ENCODE results near the gene KCNRG. TPM values are rescaled to one million over a fixed set of nuclear protein-coding genes. Genes with fewer than 3 reads are reported as not detected.

Gene KCNRG
- total RNA-seq: under 1 TPM; 0.22 to 0.42 TPM
- polyA plus RNA-seq: 0.44 TPM

GRCh38 chr13:50015258-50015657, at the start of gene KCNRG:
TSS of gene KCNRG (plus strand) at chr13:50015444. CDS start at chr13:50015494, 50 bp downstream.
- Histone ChIP-seq H3K4me3 (ENCODE audit: low read length) (no peak within 1 kb of the TSS), H3K27me3 (ENCODE audit: insufficient read depth, low read length, poor library complexity, severe bottlenecking) (no peaks in the 10 kb centered on the region), H3K27ac (ENCODE audit: low read depth, low read length) (no peak within 1 kb of the TSS), H3K36me3 (ENCODE audit: insufficient read depth, low read length) (peaks cover 18% of the 10 kb centered on the region), H3K4me1 (ENCODE audit: insufficient read depth, low read length) (no peaks in the 10 kb centered on the region), H3K9me3 (ENCODE audit: low read length) (no peaks in the 10 kb centered on the region)
- POLR2A ChIA-PET: no interaction called here
- Mint-ChIP-seq H3K4me1 (peaks cover 16 to 73% (median 64%) of the 10 kb centered on the region in 3 donors), H3K27ac (peak within 1 kb of the TSS in 5 of 8 donors; percentile 31 to 76 (median 58)), H3K36me3 (peaks cover 14 to 69% (median 21%) of the 10 kb centered on the region in 3 donors), H3K9me3 (no peaks in the 10 kb centered on the region), H3K4me3 (no peak within 1 kb of the TSS), H3K27me3 (no peaks in the 10 kb centered on the region)
- DNase-seq: no peak
- CTCF ChIA-PET: interaction anchor here (1.4 kb wide), 1 partner anchor 17 kb away, joined by 3 read pairs; no protein-coding TSS in a partner anchor

- no peak for DNase-seq
- H3K27me3 ChIP-seq (ENCODE audit: insufficient read depth, low read length, poor library complexity, severe bottlenecking): no peaks in the 10 kb centered on the region
- Mint-ChIP-seq H3K4me1 (no peaks in the 10 kb centered on the region), H3K27me3 (no peaks in the 10 kb centered on the region), H3K9me3 (peaks cover 19 to 30% (median 21%) of the 10 kb centered on the region in 5 donors), H3K27ac (no peak overlapping the region), H3K4me3 (no peak overlapping the region), H3K36me3 (peaks cover 7 to 43% (median 19%) of the 10 kb centered on the region in 3 donors)
- no peaks in the 10 kb centered on the region for H3K36me3 ChIP-seq (ENCODE audit: insufficient read depth, low read length)
- CTCF ChIA-PET: no interaction called here
- no peaks in the 10 kb centered on the region for H3K9me3 ChIP-seq (ENCODE audit: low read length)
- no peak overlapping the region for H3K27ac ChIP-seq (ENCODE audit: low read depth, low read length)
- no peaks in the 10 kb centered on the region for H3K4me1 ChIP-seq (ENCODE audit: insufficient read depth, low read length)
- POLR2A ChIA-PET: interaction anchor here (0.6 kb wide), 1 partner anchor 1772 kb away, joined by 3 read pairs; no protein-coding TSS in a partner anchor
- H3K4me3 ChIP-seq (ENCODE audit: low read length): no peak overlapping the region
Measured at GRCh38 chr13:49967456-49967855, 47.8 kb upstream of the KCNRG start.

- CTCF ChIA-PET: no interaction called here
Measured at GRCh38 chr13:49972709-49973108, 42.5 kb upstream of the KCNRG start.

GRCh38 chr13:49975826-49976225, 39.4 kb upstream of the KCNRG start:
- ChIA-PET CTCF (interaction anchor here (0.8 to 6.1 kb wide), 17 partner anchors 14 to 1096 kb away, joined by 3 to 24 read pairs (median 4); partner anchors contain the start of gene TRIM13), POLR2A (no interaction called here)
- Histone ChIP-seq H3K36me3 (ENCODE audit: insufficient read depth, low read length) (no peaks in the 10 kb centered on the region), H3K4me1 (ENCODE audit: insufficient read depth, low read length) (no peaks in the 10 kb centered on the region), H3K27me3 (ENCODE audit: insufficient read depth, low read length, poor library complexity, severe bottlenecking) (no peaks in the 10 kb centered on the region), H3K4me3 (ENCODE audit: low read length) (no peak overlapping the region), H3K9me3 (ENCODE audit: low read length) (no peaks in the 10 kb centered on the region), H3K27ac (ENCODE audit: low read depth, low read length) (no peak overlapping the region)
- no peak overlapping the region for H3K27ac Mint-ChIP-seq
- no peak for DNase-seq
- no peaks in the 10 kb centered on the region for H3K36me3 Mint-ChIP-seq
- no peak overlapping the region for H3K4me3 Mint-ChIP-seq
- peaks cover 2 to 5% (median 5%) of the 10 kb centered on the region in 3 donors for H3K4me1 Mint-ChIP-seq
- no peaks in the 10 kb centered on the region for H3K9me3 Mint-ChIP-seq
- no peaks in the 10 kb centered on the region for H3K27me3 Mint-ChIP-seq

More at GRCh38 chr13:49972709-49973108, 42.5 kb upstream of the KCNRG start:
- Mint-ChIP-seq H3K36me3 (peaks cover 0 to 3% (median 0%) of the 10 kb centered on the region in 3 donors), H3K27me3 (no peaks in the 10 kb centered on the region), H3K9me3 (no peaks in the 10 kb centered on the region), H3K4me1 (peaks cover 2 to 5% (median 5%) of the 10 kb centered on the region in 3 donors), H3K27ac (no peak overlapping the region), H3K4me3 (no peak overlapping the region)
- no peaks in the 10 kb centered on the region for H3K27me3 ChIP-seq (ENCODE audit: insufficient read depth, low read length, poor library complexity, severe bottlenecking)
- no peaks in the 10 kb centered on the region for H3K9me3 ChIP-seq (ENCODE audit: low read length)
- H3K4me3 ChIP-seq (ENCODE audit: low read length): no peak overlapping the region
- no peak overlapping the region for H3K27ac ChIP-seq (ENCODE audit: low read depth, low read length)
- no peak for DNase-seq
- no peaks in the 10 kb centered on the region for H3K4me1 ChIP-seq (ENCODE audit: insufficient read depth, low read length)
- no peaks in the 10 kb centered on the region for H3K36me3 ChIP-seq (ENCODE audit: insufficient read depth, low read length)
- POLR2A ChIA-PET: no interaction called here

- DNase-seq: peak; percentile 61 to 81 (median 69)
- H3K27ac ChIP-seq (ENCODE audit: low read depth, low read length): no peak overlapping the region
- H3K4me1 ChIP-seq (ENCODE audit: insufficient read depth, low read length): no peaks in the 10 kb centered on the region
- H3K36me3 ChIP-seq (ENCODE audit: insufficient read depth, low read length): no peaks in the 10 kb centered on the region
- H3K27me3 Mint-ChIP-seq: no peaks in the 10 kb centered on the region
- H3K27ac Mint-ChIP-seq: peak overlapping the region in 2 of 8 donors; percentile 18 to 21
- H3K36me3 Mint-ChIP-seq: no peaks in the 10 kb centered on the region
- no peaks in the 10 kb centered on the region for H3K9me3 ChIP-seq (ENCODE audit: low read length)
- H3K4me3 ChIP-seq (ENCODE audit: low read length): no peak overlapping the region
- no peaks in the 10 kb centered on the region for H3K27me3 ChIP-seq (ENCODE audit: insufficient read depth, low read length, poor library complexity, severe bottlenecking)
- CTCF ChIA-PET: interaction anchor here (0.7 to 6.1 kb wide), 23 partner anchors 10 to 1095 kb away, joined by 3 to 24 read pairs (median 3); partner anchors contain the start of gene TRIM13
- H3K4me1 Mint-ChIP-seq: peaks cover 2 to 5% (median 5%) of the 10 kb centered on the region in 3 donors
- H3K4me3 Mint-ChIP-seq: no peak overlapping the region
- H3K9me3 Mint-ChIP-seq: no peaks in the 10 kb centered on the region
- POLR2A ChIA-PET: interaction anchor here (1.0 kb wide), 1 partner anchor 21 kb away, joined by 3 read pairs; the partner anchor contains the start of gene TRIM13
Measured at GRCh38 chr13:49976314-49977258, 38.7 kb upstream of the KCNRG start.

- no peaks in the 10 kb centered on the region for H3K36me3 ChIP-seq (ENCODE audit: insufficient read depth, low read length)
- H3K9me3 ChIP-seq (ENCODE audit: low read length): no peaks in the 10 kb centered on the region
- H3K4me3 Mint-ChIP-seq: no peak overlapping the region
- H3K27ac ChIP-seq (ENCODE audit: low read depth, low read length): no peak overlapping the region
- CTCF ChIA-PET: interaction anchor here (0.5 to 6.1 kb wide), 7 partner anchors 19 to 1094 kb away, joined by 3 to 24 read pairs (median 8); partner anchors contain the start of gene TRIM13
- H3K9me3 Mint-ChIP-seq: no peaks in the 10 kb centered on the region
- no peaks in the 10 kb centered on the region for H3K4me1 ChIP-seq (ENCODE audit: insufficient read depth, low read length)
- POLR2A ChIA-PET: interaction anchor here (1.0 kb wide), 1 partner anchor 535 kb away, joined by 7 read pairs; no protein-coding TSS in a partner anchor
- no peaks in the 10 kb centered on the region for H3K27me3 ChIP-seq (ENCODE audit: insufficient read depth, low read length, poor library complexity, severe bottlenecking)
- H3K27ac Mint-ChIP-seq: peak overlapping the region in 1 of 8 donors; percentile 42
- H3K4me1 Mint-ChIP-seq: peaks cover 2 to 5% (median 5%) of the 10 kb centered on the region in 3 donors
- H3K27me3 Mint-ChIP-seq: no peaks in the 10 kb centered on the region
- no peak overlapping the region for H3K4me3 ChIP-seq (ENCODE audit: low read length)
- H3K36me3 Mint-ChIP-seq: no peaks in the 10 kb centered on the region
- DNase-seq: no peak
Measured at GRCh38 chr13:49977992-49978391, 37.3 kb upstream of the KCNRG start.

- no peaks in the 10 kb centered on the region for H3K27me3 Mint-ChIP-seq
- ChIA-PET POLR2A (interaction anchor here (0.7 kb wide), 1 partner anchor 173 kb away, joined by 4 read pairs; no protein-coding TSS in a partner anchor), CTCF (interaction anchor here (0.9 to 6.1 kb wide), 3 partner anchors 11 to 932 kb away, joined by 3 to 24 read pairs (median 5); partner anchors contain the start of gene TRIM13)
- Histone ChIP-seq H3K36me3 (ENCODE audit: insufficient read depth, low read length) (no peaks in the 10 kb centered on the region), H3K27me3 (ENCODE audit: insufficient read depth, low read length, poor library complexity, severe bottlenecking) (no peaks in the 10 kb centered on the region), H3K4me1 (ENCODE audit: insufficient read depth, low read length) (no peaks in the 10 kb centered on the region), H3K4me3 (ENCODE audit: low read length) (no peak overlapping the region), H3K9me3 (ENCODE audit: low read length) (no peaks in the 10 kb centered on the region), H3K27ac (ENCODE audit: low read depth, low read length) (no peak overlapping the region)
- no peak overlapping the region for H3K4me3 Mint-ChIP-seq
- peaks cover 2 to 5% (median 5%) of the 10 kb centered on the region in 3 donors for H3K4me1 Mint-ChIP-seq
- peak overlapping the region in 1 of 8 donors; percentile 50 for H3K27ac Mint-ChIP-seq
- no peaks in the 10 kb centered on the region for H3K36me3 Mint-ChIP-seq
- no peaks in the 10 kb centered on the region for H3K9me3 Mint-ChIP-seq
- DNase-seq: no peak
Measured at GRCh38 chr13:49980266-49980665, 35.0 kb upstream of the KCNRG start.

Measured in CD8-positive, alpha-beta memory T cell (primary cell).